GDM1 (cell line): ENCODE measurements around the gene GLYATL2.

Experiments used
- DNase-seq: peaks from one replicate; lab custom pipeline; 2025; lab: John Stamatoyannopoulos, UW

The GLYATL2 gene

GRCh38 chr11:58844361-58845005, at the start of gene GLYATL2:
Gene GLYATL2 (minus strand): TSS chr11:58844704. CDS start chr11:58839612, 5,092 bp downstream.
- peak; percentile 3 for DNase-seq

- no peak for DNase-seq
Observed at GRCh38 chr11:58893899-58894298, 49.4 kb upstream of the GLYATL2 start.

GRCh38 chr11:58888579-58888978, 44.1 kb upstream of the GLYATL2 start:
- no peak for DNase-seq

- no peak for DNase-seq
Observed at GRCh38 chr11:58887452-58887851, 42.9 kb upstream of the GLYATL2 start.

GRCh38 chr11:58880625-58881024, 36.1 kb upstream of the GLYATL2 start:
- no peak for DNase-seq

GRCh38 chr11:58880166-58880565, 35.7 kb upstream of the GLYATL2 start:
- DNase-seq = no peak

GRCh38 chr11:58867556-58867955, 23.1 kb upstream of the GLYATL2 start:
- DNase-seq = no peak

GRCh38 chr11:58866788-58867187, 22.3 kb upstream of the GLYATL2 start:
- no peak for DNase-seq

- no peak for DNase-seq
Observed at GRCh38 chr11:58864335-58864734, 19.8 kb upstream of the GLYATL2 start.

- DNase-seq = no peak
Observed at GRCh38 chr11:58863697-58864096, 19.2 kb upstream of the GLYATL2 start.

- no peak for DNase-seq
Observed at GRCh38 chr11:58861533-58861932, 17.0 kb upstream of the GLYATL2 start.

GRCh38 chr11:58856806-58857205, 12.3 kb upstream of the GLYATL2 start:
- no peak for DNase-seq

GRCh38 chr11:58845386-58845785, 882 bp upstream of the GLYATL2 start:
- no peak for DNase-seq

GRCh38 chr11:58837707-58838388, 6.7 kb downstream of the GLYATL2 start:
- DNase-seq = no peak

GRCh38 chr11:58832056-58832645, 12.4 kb downstream of the GLYATL2 start:
- DNase-seq = no peak

GRCh38 chr11:58830673-58831301, 13.7 kb downstream of the GLYATL2 start:
- DNase-seq = no peak

GRCh38 chr11:58829786-58830185, 14.7 kb downstream of the GLYATL2 start:
- no peak for DNase-seq

GRCh38 chr11:58813693-58814092, 30.8 kb downstream of the GLYATL2 start:
- DNase-seq = no peak

- no peak for DNase-seq
Observed at GRCh38 chr11:58811499-58811898, 33.0 kb downstream of the GLYATL2 start.

- no peak for DNase-seq
Observed at GRCh38 chr11:58807343-58807742, 37.2 kb downstream of the GLYATL2 start.

GRCh38 chr11:58805065-58805464, 39.4 kb downstream of the GLYATL2 start:
- DNase-seq = no peak

- no peak for DNase-seq
Observed at GRCh38 chr11:58801974-58802545, 42.4 kb downstream of the GLYATL2 start.

- no peak for DNase-seq
Observed at GRCh38 chr11:58801302-58801701, 43.2 kb downstream of the GLYATL2 start.
